Measurements from ENCODE around the gene ERO1B. TPM values are rescaled to one million over a fixed set of nuclear protein-coding genes. Genes with fewer than 3 reads are reported as not detected.

ERO1B gene
- total and polyA plus RNA-seq, 2 of the 13 experiments (the other 11 are each of a cell fraction or from before 2014, with no cell fraction given), result 1.6 to 2.1 TPM

DNA sequence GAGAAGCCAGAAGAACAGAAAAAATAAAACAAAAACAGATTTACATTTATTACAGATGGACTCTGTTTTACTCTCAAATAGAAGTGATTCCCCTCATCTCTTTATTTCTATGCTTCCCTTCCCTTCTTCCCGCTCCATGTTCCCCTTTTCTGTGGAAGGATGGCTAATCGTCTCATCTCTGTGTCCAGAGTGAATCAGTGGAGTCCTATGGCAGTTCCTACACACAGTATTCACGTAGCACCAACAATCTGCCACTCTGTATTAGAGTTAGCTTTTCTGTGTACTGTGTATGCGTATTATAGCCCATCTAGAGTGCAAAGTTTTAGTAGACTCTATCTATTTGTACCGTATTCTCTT lies 6.8 kb upstream of the ERO1B start (continued):
- TF ChIP-seq, protein P1, sequence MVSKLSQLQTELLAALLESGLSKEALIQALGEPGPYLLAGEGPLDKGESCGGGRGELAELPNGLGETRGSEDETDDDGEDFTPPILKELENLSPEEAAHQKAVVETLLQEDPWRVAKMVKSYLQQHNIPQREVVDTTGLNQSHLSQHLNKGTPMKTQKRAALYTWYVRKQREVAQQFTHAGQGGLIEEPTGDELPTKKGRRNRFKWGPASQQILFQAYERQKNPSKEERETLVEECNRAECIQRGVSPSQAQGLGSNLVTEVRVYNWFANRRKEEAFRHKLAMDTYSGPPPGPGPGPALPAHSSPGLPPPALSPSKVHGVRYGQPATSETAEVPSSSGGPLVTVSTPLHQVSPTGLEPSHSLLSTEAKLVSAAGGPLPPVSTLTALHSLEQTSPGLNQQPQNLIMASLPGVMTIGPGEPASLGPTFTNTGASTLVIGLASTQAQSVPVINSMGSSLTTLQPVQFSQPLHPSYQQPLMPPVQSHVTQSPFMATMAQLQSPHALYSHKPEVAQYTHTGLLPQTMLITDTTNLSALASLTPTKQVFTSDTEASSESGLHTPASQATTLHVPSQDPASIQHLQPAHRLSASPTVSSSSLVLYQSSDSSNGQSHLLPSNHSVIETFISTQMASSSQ (IDR thresholded peaks at IDR 0.05; ENCODE audit: low read depth), result no peak
- TF ChIP-seq, protein P1 (CRISPR knock-in tag; IDR thresholded peaks at IDR 0.05; ENCODE audit: borderline replicate concordance), result no peak
- TF ChIP-seq TBL1XR1 (IDR thresholded peaks at IDR 0.05; ENCODE audit: borderline replicate concordance, low read length, partially characterized antibody), result no peak
- TF ChIP-seq ZNF446 (CRISPR knock-in tag; IDR thresholded peaks at IDR 0.05), result no peak
- no peak for TF ChIP-seq SATB2 (CRISPR knock-in tag; IDR thresholded peaks at IDR 0.05)
- TF ChIP-seq MXI1 (IDR thresholded peaks at IDR 0.05; ENCODE audit: borderline replicate concordance, low read depth, low read length), result no peak

DNA sequence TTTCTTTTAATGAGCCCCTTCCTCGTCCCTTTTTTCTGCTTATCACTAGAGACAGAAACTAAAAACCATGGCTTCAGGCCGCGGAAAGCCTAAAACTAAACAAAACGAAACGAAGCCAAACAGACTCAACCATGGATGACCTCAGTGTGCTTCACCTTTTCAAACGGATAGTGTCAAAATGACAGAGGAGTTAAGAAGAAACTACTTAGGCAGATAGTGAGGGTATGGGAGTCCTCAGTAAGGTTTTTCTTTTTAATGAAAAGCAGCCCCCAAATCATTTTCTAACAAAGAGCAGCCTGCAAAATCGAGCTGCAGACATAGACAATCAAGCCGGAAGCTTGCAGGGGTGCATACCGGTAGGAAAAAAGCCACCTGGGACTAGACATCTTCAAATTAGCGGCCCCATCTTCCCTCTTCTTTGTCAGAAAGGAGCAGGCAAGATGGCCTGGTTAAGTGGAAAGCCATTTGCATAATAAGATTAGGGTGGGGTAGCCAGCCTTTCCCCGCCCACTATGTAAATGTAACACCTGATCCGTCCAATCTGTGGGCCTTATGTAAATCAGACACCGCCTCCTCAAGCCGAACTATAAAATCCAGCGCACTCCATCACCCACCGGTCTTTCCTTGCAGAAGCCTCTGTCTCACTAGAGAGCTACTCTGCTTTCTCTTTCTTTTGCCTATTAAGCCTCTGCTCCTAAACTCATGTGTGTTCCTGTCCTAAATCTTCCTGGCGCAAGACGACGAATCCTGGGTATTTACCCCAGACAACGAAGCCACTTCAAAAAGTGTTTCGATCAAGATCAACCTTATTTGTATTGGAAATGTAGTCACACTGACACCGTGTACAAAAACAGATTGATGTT lies 6.2 kb upstream of the ERO1B start:
- in situ Hi-C loops (cut with HindIII; ENCODE audit: extremely low pct_ligation_motif_present, low pct_unique_long_range_greater_than_20kb), result no loop called here
- ChIA-PET POLR2A (no interaction called here), CTCF (ENCODE audit: low intra/inter-chr PET ratio, low total read pairs) (no interaction called here)
- Histone ChIP-seq H3K79me2 (ENCODE audit: insufficient read depth, low read length) (no peaks in the 10 kb centered on the region), H3K4me1 (ENCODE audit: insufficient read depth, low read length) (no peaks in the 10 kb centered on the region), H2AFZ (ENCODE audit: low read length) (no peak overlapping the region), H3K27ac (ENCODE audit: extremely low read length, insufficient read depth, low read length) (no peak overlapping the region), H3K4me3 (replicated peaks in 1 of 3; ENCODE audit: insufficient read depth in 1 of 3, low read depth in 2 of 3, low read length in 3 of 3) (no peak overlapping the region), H3K4me2 (ENCODE audit: low read depth, low read length) (no peak overlapping the region), H3K36me3 (replicated peaks in 1 of 2; ENCODE audit: control insufficient read depth in 1 of 2, insufficient read depth in 2 of 2, low read length in 2 of 2) (no peaks in the 10 kb centered on the region), H3K9ac (ENCODE audit: insufficient read depth, low read depth, low read length) (no peak overlapping the region), H3K27me3 (ENCODE audit: control insufficient read depth in 1 of 2, insufficient read depth in 2 of 2, low read length in 2 of 2) (peaks cover 2 to 19% of the 10 kb centered on the region in 2 experiments; a peak in 2 of 5 replicates), H3K9me3 (ENCODE audit: low read length) (no peaks in the 10 kb centered on the region), H4K20me1 (ENCODE audit: insufficient read depth, low read length) (no peaks in the 10 kb centered on the region)
- BruUV-seq (replicated peaks), result no TSS peak
- no peak for ATAC-seq
- FAIRE-seq, result no peak
- intact Hi-C loops (cut with micrococcal nuclease; ENCODE audit: unreplicated experiment), result no loop called here
- WGBS (ENCODE audit: low lambda C conversion rate), result 56% methylated on average over 20 of the region's 22 CpGs
- DNase-seq (ENCODE audit: low spot score), result no peak
- TF ChIP-seq POLR2AphosphoS5 (IDR thresholded peaks at IDR 0.05; ENCODE audit: low read depth, low read length) (no peak), ATF1 (CRISPR knock-in tag; IDR thresholded peaks at IDR 0.05) (no peak), FOXK2 (IDR thresholded peaks at IDR 0.05) (no peak), ZNF570 (CRISPR knock-in tag; IDR thresholded peaks at IDR 0.05; ENCODE audit: borderline replicate concordance) (no peak), SETDB1 (CRISPR knock-in tag; IDR thresholded peaks at IDR 0.05; ENCODE audit: borderline replicate concordance) (no peak)
- TF ChIP-seq, protein P2, sequence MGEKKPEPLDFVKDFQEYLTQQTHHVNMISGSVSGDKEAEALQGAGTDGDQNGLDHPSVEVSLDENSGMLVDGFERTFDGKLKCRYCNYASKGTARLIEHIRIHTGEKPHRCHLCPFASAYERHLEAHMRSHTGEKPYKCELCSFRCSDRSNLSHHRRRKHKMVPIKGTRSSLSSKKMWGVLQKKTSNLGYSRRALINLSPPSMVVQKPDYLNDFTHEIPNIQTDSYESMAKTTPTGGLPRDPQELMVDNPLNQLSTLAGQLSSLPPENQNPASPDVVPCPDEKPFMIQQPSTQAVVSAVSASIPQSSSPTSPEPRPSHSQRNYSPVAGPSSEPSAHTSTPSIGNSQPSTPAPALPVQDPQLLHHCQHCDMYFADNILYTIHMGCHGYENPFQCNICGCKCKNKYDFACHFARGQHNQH (CRISPR knock-in tag; IDR thresholded peaks at IDR 0.05), result no peak
- TF ChIP-seq, protein P3, sequence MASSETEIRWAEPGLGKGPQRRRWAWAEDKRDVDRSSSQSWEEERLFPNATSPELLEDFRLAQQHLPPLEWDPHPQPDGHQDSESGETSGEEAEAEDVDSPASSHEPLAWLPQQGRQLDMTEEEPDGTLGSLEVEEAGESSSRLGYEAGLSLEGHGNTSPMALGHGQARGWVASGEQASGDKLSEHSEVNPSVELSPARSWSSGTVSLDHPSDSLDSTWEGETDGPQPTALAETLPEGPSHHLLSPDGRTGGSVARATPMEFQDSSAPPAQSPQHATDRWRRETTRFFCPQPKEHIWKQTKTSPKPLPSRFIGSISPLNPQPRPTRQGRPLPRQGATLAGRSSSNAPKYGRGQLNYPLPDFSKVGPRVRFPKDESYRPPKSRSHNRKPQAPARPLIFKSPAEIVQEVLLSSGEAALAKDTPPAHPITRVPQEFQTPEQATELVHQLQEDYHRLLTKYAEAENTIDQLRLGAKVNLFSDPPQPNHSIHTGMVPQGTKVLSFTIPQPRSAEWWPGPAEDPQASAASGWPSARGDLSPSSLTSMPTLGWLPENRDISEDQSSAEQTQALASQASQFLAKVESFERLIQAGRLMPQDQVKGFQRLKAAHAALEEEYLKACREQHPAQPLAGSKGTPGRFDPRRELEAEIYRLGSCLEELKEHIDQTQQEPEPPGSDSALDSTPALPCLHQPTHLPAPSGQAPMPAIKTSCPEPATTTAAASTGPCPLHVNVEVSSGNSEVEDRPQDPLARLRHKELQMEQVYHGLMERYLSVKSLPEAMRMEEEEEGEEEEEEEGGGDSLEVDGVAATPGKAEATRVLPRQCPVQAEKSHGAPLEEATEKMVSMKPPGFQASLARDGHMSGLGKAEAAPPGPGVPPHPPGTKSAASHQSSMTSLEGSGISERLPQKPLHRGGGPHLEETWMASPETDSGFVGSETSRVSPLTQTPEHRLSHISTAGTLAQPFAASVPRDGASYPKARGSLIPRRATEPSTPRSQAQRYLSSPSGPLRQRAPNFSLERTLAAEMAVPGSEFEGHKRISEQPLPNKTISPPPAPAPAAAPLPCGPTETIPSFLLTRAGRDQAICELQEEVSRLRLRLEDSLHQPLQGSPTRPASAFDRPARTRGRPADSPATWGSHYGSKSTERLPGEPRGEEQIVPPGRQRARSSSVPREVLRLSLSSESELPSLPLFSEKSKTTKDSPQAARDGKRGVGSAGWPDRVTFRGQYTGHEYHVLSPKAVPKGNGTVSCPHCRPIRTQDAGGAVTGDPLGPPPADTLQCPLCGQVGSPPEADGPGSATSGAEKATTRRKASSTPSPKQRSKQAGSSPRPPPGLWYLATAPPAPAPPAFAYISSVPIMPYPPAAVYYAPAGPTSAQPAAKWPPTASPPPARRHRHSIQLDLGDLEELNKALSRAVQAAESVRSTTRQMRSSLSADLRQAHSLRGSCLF (CRISPR knock-in tag; IDR thresholded peaks at IDR 0.05; ENCODE audit: borderline replicate concordance), result no peak
